Mucosa of descending colon (tissue), 3 donors: ENCODE measurements around the gene OGT. TPM values are rescaled to one million over a fixed set of nuclear protein-coding genes. Genes with fewer than 3 reads are reported as not detected.

Experiments used
- ATAC-seq: fragments of 200-7000 bp; cut with Tn5 transposase; one replicate; pipeline ENCODE4 v1.9.1; 2020; ENCODE audit warnings: mild to moderate bottlenecking, moderate library complexity
- DNase-seq, 3 donors: peaks; one replicate each; pipeline ENCODE4 v3.0.0-alpha.2; 2020
- H3K36me3 ChIP-seq: fragments of 200-600 bp; one replicate; pipeline ENCODE4 v1.8.0; 2021; ENCODE audit warnings: low read depth, mild to moderate bottlenecking
- H3K4me1 ChIP-seq: fragments of 200-600 bp; one replicate; pipeline ENCODE4 v1.8.0; 2021; ENCODE audit warnings: low read depth, mild to moderate bottlenecking
- H3K4me3 ChIP-seq: fragments of 200-600 bp; one replicate; pipeline ENCODE4 v1.8.0; 2021; ENCODE audit warnings: mild to moderate bottlenecking
- H3K9me3 ChIP-seq: fragments of 200-600 bp; one replicate; pipeline ENCODE4 v1.8.0; 2021; ENCODE audit warnings: mild to moderate bottlenecking
- CTCF ChIP-seq: fragments of 200-600 bp; IDR thresholded peaks from one replicate; pipeline ENCODE4 v1.8.0; 2022; ENCODE audit warnings: antibody characterized with exemption, mild to moderate bottlenecking
- intact Hi-C, 2 donors: fragments of 100-400 bp; cut with DNase I in 1 of 2; cut with micrococcal nuclease in 1 of 2; formaldehyde crosslinking; loops; one replicate each; pipeline versions ENCODE4 v1.11.0 to v1.11.1; 2022; cut with DNase I, micrococcal nuclease
- total RNA-seq, 3 donors: library from RNA; stranded (reverse); fragmentation: NEBNext Ultra II Directional in 2 of 3; extraction: Animal tissue kit (Norgen Biotek cat#: 25700) in 2 of 3; gene quantifications; one replicate each; pipeline versions ENCODE4 v1.2.1 to v1.2.4, GENCODE V29; 2021 to 2023
- donor health status: DM: no; HTN: no; CAD: no; lungs with moderate emphysema.
- donor health status: DM: no; HTN: no; CAD: no.
- donor health status: DM: no; HTN: yes; CAD: no.

Gene OGT
- total RNA-seq, 3 donors from 2014 or later = 89.4 to 133 (median 120) TPM

DNA sequence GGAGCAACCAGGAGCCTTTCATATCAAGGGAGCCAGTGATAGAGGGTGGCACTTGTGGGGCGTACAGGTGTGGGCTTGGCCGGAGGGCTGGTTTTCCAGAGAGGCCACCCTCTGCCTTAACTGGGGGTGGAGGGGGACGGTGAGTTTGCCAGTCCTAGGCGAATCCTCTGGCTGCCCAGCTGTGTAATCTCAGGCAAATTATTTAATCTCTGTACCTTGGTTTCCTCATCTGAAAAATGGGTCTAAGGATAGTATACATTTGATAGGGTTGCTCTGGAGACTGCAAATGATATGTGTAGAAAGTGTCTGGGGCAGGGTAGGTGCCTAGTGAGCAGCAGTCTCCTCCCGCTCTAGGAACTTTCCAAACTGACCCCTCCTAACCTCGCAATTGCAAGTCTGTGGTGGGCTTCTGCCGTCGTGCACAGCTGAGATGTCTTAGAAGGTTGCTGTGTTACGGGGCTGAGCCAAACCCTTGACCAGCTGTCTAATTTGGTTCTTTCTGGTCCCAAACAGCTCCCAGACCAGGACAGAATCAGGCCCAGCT lies 89.2 kb downstream of the OGT start:
- no peaks in the 10 kb centered on the region for H3K36me3 ChIP-seq
- no peak overlapping the region for H3K4me3 ChIP-seq
- H3K9me3 ChIP-seq = no peaks in the 10 kb centered on the region
- TF ChIP-seq CTCF = no peak
- intact Hi-C loops = no loop called here
- no peak for ATAC-seq
- peaks cover 33% of the 10 kb centered on the region for H3K4me1 ChIP-seq
- no peak for DNase-seq

DNA sequence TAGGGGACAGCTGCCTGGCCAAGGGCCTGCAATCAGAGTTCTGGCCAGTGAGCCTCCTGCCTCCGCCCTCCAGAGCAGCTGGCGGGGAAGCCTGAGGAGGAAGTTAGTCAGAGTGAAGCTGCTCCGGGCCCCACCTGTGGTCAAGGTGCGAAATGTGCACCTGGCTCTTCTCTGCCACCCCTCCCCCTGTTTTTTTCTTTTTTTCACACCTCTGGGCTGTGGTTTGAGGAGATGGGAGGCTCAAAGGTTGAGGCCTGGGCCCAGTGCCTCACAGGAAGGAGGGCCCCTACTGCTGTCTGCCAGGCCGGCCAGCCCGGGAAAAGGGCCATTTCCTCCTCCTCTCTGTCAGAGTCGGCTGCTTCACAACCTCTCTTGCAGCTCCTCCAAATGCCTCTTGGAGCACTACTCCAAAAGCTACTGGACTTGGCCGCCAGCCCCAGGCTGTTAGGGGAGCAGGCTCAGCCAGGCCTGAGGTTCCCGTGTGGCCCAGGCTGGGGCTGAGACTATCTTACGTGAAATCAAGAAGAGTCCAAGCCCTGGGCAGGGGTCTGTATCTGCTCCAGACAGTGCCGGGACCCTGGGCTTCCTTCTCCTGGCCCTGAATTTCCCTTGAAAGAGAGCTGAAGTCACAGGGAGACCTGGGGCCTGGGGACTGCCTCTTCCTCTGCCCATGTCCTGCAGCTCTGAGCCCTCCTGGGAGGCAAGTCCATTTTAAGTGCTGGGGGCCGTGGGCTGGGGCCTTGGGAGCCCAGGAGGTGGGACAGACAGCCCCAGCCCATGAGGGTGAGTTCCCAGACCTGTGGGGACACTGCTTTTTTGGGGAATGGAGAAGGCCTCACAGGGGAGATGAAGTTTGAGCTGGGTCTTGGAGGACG lies 89.9 kb downstream of the OGT start:
- peak; percentile 82 to 91 (median 84) for DNase-seq
- no peak for TF ChIP-seq CTCF

GRCh38 chrX:71623714-71624113 lies 90.8 kb downstream of the OGT start:
- intact Hi-C loops = no loop called here
- DNase-seq = peak in 1 of 3 donors; percentile 43
- peaks cover 33% of the 10 kb centered on the region for H3K4me1 ChIP-seq
- no peaks in the 10 kb centered on the region for H3K9me3 ChIP-seq
- no peak for TF ChIP-seq CTCF
- ATAC-seq = peak; percentile 5
- no peaks in the 10 kb centered on the region for H3K36me3 ChIP-seq
- H3K4me3 ChIP-seq = no peak overlapping the region

More for the DNA sequence above, 89.9 kb downstream of the OGT start:
- Histone ChIP-seq H3K4me1 (peaks cover 33% of the 10 kb centered on the region), H3K9me3 (no peaks in the 10 kb centered on the region), H3K4me3 (no peak overlapping the region), H3K36me3 (no peaks in the 10 kb centered on the region)
- ATAC-seq = peak; percentile 78
- intact Hi-C loops = no loop called here

DNA sequence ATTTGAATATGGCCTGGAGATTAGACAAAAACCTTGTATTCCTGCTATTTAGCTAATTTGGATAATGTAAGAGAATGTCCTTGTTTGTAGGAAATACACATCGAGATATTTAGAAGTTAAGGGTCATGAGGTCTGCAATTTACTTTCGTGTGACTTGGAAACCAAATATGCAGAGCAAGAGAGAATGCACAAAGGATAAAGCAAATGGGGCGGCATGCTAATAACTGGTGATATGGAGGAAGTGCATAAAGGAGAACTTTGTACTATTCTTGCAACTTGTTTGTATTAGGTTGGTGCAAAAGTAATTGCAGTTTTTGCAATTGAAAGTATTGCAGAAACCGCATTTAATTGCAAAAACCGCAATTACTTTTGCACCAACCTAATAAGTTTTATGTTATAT lies 92.6 kb downstream of the OGT start:
- no peak overlapping the region for H3K4me3 ChIP-seq
- ATAC-seq (no peak), DNase-seq (no peak)
- no peaks in the 10 kb centered on the region for H3K9me3 ChIP-seq
- no peak for TF ChIP-seq CTCF
- intact Hi-C loops = no loop called here
- peaks cover 33% of the 10 kb centered on the region for H3K4me1 ChIP-seq
- no peaks in the 10 kb centered on the region for H3K36me3 ChIP-seq

Other genes with a start within 250 kb of the OGT start
- gene NONO, start 249.5 kb upstream of the OGT start, total RNA-seq = 100 to 1,000 TPM; 166 to 218 (median 197) TPM
- gene ITGB1BP2, start 231.4 kb upstream of the OGT start, total RNA-seq = 1 to 10 TPM; 1.3 to 5.9 (median 1.6) TPM
- 10 to 100 TPM; 28.2 to 44.8 (median 35.4) TPM for gene TAF1, start 166.7 kb upstream of the OGT start, total RNA-seq
- 1 to 10 TPM; 1.2 to 2.0 (median 1.5) TPM for gene GCNA, start 45.3 kb downstream of the OGT start, total RNA-seq
- 1 to 10 TPM; 1.9 to 6.1 (median 2.1) TPM for gene CXCR3, start 85.4 kb downstream of the OGT start, total RNA-seq
- gene CXorf49, start 185.2 kb downstream of the OGT start, total RNA-seq = not detected
- gene CXorf49B, start 230.2 kb downstream of the OGT start, total RNA-seq = not detected